Glomerular visceral epithelial cell (primary cell): ENCODE data around the gene ZNF568.

Experiments
- DNase-seq: peaks from one replicate; pipeline ENCODE4 v3.0.0-alpha.2; 2016; ENCODE audit errors: extremely low spot score

The ZNF568 gene

GRCh38 chr19:36915992-36916830 lies at the start of gene ZNF568, which contains the start of gene ZNF829:
ZNF568 (plus strand) TSS chr19:36916332; CDS start chr19:36922771, 6,439 bp downstream.
ZNF829 (minus strand) TSS chr19:36916291; CDS start chr19:36915167, 1,124 bp downstream.
- peak; percentile 6 for DNase-seq

- DNase-seq: no peak
Measured at GRCh38 chr19:36876993-36877938, 38.9 kb upstream of the ZNF568 start.

- no peak for DNase-seq
Measured at GRCh38 chr19:36891768-36892357, 24.3 kb upstream of the ZNF568 start.

- no peak for DNase-seq
Measured at GRCh38 chr19:36894849-36895383, 21.2 kb upstream of the ZNF568 start.

GRCh38 chr19:36898422-36898821 lies 17.7 kb upstream of the ZNF568 start:
- no peak for DNase-seq

GRCh38 chr19:36916991-36917390 lies 859 bp downstream of the ZNF568 start:
- no peak for DNase-seq

GRCh38 chr19:36918090-36918489 lies 2.0 kb downstream of the ZNF568 start:
- no peak for DNase-seq

- no peak for DNase-seq
Measured at GRCh38 chr19:36931684-36932083, 15.6 kb downstream of the ZNF568 start.

GRCh38 chr19:36939153-36939552 lies 23.0 kb downstream of the ZNF568 start:
- no peak for DNase-seq

GRCh38 chr19:36950335-36951119 lies 34.4 kb downstream of the ZNF568 start:
- no peak for DNase-seq

GRCh38 chr19:36962346-36962745 lies 46.2 kb downstream of the ZNF568 start:
- DNase-seq: no peak

GRCh38 chr19:36963280-36963679 lies 47.1 kb downstream of the ZNF568 start:
- DNase-seq: no peak

GRCh38 chr19:36972571-36972970 lies 56.4 kb downstream of the ZNF568 start:
- DNase-seq: no peak

- no peak for DNase-seq
Measured at GRCh38 chr19:36973021-36973843, 57.1 kb downstream of the ZNF568 start.

- DNase-seq: no peak
Measured at GRCh38 chr19:36973844-36974195, 57.7 kb downstream of the ZNF568 start.

- DNase-seq: no peak
Measured at GRCh38 chr19:36986131-36986530, 70.0 kb downstream of the ZNF568 start.

- no peak for DNase-seq
Measured at GRCh38 chr19:36986601-36987000, 70.5 kb downstream of the ZNF568 start.

GRCh38 chr19:36987091-36987490 lies 71.0 kb downstream of the ZNF568 start:
- DNase-seq: no peak

GRCh38 chr19:36997152-36997842 lies 81.2 kb downstream of the ZNF568 start:
- DNase-seq: no peak

- DNase-seq: no peak
Measured at GRCh38 chr19:36997843-36998235, 81.7 kb downstream of the ZNF568 start.
